Hematopoietic multipotent progenitor cell treated with erythropoietin and hydrocortisone succinate and interleukin-3 and kit ligand, for 6 days (in vitro differentiated cells): ENCODE data around the gene SKOR1.

Source experiments
- DNase-seq: peaks from one replicate; pipeline ENCODE4 v3.0.0-alpha.2; 2015

SKOR1 gene

DNA sequence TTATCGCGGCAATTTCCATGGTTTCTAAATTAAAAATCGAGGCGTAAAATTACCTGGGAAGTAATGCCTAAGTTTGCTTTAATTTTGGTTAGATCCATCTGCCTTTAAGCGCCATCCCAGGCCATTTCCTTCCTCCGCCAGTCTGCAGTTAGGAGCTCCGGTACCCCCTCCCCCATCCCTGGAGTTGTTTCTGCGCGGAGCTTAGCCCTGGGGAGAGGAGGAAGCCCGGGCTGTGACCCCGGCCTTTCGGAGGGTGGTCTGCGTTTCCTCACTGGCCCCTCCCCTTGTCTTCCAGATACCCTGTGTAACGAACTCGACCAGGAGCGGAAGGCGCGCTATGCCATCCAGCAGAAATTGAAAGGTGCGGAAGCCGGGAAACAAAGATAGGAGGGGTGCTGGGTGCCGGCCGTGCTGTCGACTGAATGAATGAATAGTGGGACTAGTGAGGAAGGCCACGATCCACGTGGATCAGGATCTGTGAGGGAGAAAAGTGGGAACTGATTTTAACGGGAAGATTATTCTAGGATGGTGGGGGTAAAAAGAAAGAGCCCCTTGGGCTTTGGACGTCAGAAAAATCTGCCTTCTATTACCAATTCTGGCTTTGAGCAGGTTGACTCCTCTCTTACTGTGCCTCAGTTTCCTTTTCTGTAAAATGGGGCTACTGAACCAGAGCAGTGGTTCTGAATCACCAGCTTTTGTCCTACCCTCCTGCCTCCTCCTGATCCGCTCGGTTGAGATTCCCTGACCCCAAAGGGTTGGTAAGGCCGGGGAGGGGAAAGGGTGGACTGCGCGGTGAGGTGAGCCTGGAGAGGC, 7.8 kb downstream of the SKOR1 start:
- no peak for DNase-seq

DNA sequence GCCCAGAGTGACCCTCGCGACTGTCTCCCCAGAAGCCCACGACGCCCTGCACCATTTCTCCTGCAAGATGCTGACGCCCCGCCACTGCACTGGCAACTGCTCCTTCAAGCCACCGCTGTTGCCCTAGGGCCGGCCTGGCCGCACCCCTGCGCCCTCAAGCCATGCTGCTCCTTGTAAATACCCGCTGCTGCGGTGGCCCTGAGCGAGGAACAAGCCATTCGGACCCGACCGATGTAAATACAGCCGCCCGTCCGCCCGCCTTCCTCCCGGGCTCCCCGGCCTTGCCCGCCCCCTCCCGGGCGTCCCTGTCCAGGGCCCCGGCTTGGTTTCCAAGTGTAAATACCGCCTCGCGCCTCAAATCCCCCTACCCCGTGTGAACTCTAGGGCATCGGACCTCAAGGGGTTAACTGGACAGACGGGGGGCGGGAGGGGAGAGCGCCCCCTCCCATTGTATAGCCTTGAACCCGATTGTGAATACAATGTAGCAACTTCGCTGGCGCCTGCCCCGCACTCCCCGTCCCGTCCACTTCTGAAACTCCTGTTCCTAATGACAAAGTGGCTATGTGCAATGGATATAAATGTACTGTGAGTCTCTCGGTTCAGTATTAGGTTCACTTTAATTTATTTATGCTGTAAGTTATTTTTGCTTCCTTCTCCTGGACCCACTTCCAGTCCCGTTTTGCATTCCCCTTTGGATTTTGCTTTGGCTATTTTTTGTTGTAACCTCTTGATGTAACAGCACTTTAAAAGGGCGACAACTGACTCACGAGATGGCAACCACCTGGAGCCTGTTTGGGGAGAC, 8.6 kb downstream of the SKOR1 start:
- peak; percentile 67 for DNase-seq

DNA sequence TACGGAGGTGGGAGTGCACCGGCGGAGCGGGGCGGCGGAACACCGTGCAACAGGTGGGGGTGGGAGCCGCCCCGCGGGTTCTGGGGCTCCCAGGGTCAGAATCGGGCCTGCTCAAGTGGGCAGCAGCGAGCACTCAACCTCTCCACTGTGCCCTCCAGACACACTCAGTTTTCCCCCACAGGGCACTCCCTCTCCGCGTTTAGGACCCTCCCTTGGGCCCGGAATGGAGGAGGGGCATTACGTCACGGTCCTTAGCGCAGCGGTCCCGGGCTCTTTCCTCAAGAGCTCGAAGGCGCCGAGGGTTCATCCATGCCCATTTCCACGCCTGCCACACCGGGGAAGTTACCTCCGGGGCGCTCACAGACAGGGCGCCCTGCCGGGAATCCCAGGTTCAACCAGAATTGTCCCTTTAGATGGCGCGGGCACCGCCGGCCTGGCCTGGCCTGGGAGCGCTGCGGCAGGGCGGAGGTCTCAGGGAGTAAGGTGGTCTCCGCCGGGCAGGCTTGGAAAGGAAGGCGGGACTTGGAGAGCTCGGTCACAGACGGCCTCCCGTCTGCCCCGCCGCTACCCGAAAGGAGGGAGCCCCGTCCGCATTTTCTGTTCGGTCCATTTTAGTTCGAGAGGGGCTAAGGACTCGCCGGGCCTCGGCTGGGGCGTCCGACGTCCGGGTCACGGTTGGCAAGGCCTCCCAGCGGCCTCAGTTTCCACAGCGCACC, 9.4 kb downstream of the SKOR1 start:
- DNase-seq: no peak

GRCh38 chr15:67835297-67836133, 10.2 kb downstream of the SKOR1 start:
- no peak for DNase-seq

GRCh38 chr15:67836134-67836455, 10.8 kb downstream of the SKOR1 start:
- no peak for DNase-seq

DNA sequence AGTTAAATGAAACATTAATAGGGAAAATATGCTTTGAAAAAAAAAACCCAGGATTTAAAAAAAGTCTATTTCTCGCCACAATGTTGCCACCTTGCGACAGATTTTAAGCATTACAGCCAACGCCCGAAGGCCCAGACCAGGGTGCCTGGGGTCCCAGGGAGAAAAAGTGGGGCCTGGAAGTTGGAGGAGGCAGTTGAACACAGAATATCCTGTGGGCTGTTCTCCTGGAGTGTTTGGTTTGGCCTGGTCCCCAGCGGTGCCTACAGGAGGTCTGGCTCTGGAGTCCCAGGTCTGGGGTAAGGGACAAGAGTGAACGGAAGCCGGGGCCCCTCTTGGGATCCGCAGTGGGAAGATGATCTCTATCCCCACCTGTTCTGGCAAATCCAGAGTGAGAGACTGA, 11.2 kb downstream of the SKOR1 start:
- peak; percentile 81 for DNase-seq

GRCh38 chr15:67836955-67837354, 11.6 kb downstream of the SKOR1 start:
- no peak for DNase-seq

DNA sequence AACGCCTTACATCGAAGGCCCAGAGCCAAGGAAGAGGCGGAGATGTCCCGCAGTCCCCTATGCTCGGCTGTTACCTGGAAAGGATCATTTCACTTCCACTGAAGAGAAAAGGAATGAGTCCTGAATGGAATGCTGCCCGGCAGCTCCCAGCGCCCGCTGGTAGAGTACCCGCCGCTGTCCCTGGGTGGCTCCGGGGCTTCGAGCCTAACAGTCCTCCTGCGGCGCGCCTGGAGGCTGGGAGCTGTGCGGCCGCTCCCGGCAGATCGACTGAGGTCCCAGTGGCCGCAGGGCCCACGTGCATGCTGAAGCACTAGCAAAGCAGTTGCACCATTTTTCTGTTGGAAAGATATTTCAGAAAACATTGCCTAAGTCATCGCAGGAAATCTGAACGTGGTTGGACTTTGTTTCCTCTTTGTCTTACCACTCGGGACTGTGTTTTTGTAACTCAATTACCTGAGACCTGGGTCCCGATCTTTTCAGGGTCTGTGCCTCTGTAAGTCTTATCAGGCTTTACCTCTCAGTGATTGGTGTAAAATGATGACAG, 13.6 kb downstream of the SKOR1 start:
- DNase-seq: peak; percentile 65

DNA sequence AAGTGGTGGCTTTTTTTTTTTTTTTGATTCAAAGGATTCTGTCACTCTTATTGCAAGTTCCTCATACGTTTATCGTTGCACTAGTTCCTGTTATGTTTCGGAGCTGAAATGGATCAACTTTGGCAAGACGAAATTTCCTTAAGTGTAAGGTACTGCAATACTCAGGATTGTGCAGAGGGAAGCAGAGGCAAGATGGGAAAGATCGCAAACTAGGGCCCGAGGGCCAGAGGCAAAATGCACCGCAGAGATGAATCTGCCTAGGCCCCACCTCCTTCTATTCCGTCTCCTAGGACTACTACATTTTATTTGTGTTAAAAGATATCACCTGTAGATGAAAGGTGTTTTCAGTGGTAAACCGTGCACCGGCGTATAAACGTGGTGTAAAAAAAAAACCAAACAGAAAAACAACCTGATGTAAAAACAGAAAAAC, 14.2 kb downstream of the SKOR1 start:
- peak; percentile 63 for DNase-seq

DNA sequence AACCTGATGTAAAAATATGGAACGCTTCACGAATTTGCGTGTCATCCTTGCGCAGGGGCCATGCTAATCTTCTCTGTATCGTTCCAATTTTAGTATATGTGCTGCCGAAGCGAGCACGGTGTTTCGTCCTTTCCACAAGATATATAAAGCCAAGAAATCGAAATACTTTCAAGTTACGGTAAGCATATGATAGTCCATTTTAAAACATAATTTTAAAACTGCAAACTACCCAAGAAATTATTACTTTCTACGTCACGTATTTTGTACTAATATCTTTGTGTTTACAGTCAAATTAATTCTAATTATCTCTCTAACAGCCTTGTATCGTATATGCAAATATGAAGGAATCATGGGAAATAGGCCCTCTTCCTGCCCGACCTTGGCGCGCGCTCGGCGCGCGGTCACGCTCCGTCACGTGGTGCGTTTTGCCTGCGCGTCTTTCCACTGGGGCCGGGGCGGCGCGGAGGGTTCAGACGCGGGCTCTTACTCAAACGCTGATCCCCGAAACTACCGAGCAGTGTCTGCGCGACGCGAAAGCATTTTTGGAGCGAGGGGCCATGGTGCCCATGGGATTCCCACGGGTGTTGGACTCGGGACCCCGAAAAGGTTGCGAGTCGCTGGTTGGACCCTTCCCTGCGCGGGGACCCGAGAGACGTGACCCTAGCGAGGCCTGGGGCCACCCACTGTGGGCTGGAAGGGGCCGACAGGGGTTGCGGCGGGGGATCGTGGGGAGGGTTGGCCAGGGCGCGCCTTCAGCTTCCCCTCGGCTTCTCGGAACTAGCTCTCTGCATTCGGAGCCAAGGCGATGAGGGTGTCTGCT, 14.8 kb downstream of the SKOR1 start, which contains the start of gene RNU6-1:
RNU6-1 (minus strand) TSS at position 117 of the 820 bp plus-strand sequence.
- DNase-seq: peak; percentile 97

- DNase-seq: no peak
These were observed 15.6 kb downstream of the SKOR1 start for GRCh38 chr15:67840749-67841512.

- no peak for DNase-seq
These were observed 16.1 kb downstream of the SKOR1 start for GRCh38 chr15:67841513-67841762.

- DNase-seq: no peak
These were observed 17.8 kb downstream of the SKOR1 start for GRCh38 chr15:67843092-67843501.

- DNase-seq: no peak
These were observed 18.5 kb downstream of the SKOR1 start for GRCh38 chr15:67843571-67844387.

GRCh38 chr15:67845974-67846373, 20.7 kb downstream of the SKOR1 start:
- no peak for DNase-seq

GRCh38 chr15:67849538-67849937, 24.2 kb downstream of the SKOR1 start:
- no peak for DNase-seq

GRCh38 chr15:67850336-67850735, 25.0 kb downstream of the SKOR1 start:
- DNase-seq: no peak

DNA sequence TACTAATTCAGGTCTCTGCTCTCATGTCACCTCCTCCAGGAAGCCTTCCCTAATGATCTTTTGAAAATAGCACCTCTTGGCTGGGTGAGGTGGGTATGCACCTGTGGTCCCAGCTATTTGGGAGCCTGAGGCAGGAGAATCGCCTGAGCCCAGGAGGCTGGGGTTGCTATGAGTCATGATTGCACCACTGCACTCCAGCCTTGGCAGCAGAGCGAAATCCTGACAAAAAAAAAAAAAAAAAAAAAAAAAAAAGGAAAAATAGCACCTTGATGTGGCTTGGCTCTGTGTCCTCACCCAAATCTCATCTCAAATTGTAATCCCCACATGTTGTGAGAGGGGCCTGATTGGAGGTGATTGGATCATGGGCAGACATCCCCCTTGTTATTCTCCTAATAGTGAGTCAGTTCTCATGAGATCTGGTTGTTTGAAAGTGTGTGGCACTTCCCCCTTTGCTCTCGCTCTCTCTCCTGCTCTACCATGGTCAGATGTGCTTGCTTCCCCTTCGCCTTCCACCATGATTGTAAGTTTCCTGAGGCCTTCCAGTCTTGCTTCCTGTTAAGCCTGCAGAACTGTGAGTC, 25.8 kb downstream of the SKOR1 start:
- DNase-seq: no peak

DNA sequence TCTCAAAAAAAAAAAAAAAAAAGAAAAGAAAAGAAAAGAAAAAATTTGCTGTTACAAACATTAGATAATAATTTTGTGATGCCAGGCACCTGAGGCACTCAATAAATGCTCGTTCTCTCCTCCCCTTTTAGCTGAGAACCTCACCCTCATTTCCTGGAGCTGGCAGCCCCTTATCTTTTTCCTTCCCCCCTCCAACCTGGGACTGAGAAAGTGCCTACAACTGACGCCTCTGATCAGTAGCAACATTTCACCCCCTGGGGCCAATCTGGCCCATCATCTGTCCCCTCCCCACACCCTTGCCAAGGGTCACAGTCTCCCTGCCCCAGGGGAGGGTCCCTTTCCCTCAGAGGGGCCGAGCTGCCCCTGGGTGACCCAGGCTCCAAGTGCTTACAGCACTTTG, 27.1 kb downstream of the SKOR1 start:
- peak; percentile 72 for DNase-seq

DNA sequence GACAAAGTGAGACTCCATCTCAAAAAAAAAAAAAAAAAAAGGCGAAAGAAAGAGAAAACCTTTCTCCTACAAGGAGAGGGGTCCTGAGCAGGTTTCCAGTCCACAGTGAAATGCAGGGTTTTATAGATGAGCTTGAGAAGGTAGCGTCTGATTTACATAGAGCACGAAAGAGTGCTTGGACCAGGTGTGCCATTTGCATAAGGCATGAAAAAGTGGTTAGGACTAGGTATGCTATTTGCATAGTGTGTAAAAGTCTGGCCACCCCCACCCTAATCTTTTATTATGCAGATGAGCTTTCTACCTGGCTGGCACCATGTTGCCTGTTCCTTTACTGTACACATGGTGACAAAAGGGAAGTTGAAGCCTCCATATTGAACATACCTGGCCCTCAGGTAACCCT, 28.1 kb downstream of the SKOR1 start:
- no peak for DNase-seq
